Ecto neural progenitor cell (in vitro differentiated cells): Measurements from ENCODE around the gene SYNDIG1.

Experiments used
- DNase-seq: peaks from one replicate; pipeline ENCODE4 v3.0.0-alpha.2; 2018; ENCODE audit warnings: low spot score

The SYNDIG1 gene

DNA sequence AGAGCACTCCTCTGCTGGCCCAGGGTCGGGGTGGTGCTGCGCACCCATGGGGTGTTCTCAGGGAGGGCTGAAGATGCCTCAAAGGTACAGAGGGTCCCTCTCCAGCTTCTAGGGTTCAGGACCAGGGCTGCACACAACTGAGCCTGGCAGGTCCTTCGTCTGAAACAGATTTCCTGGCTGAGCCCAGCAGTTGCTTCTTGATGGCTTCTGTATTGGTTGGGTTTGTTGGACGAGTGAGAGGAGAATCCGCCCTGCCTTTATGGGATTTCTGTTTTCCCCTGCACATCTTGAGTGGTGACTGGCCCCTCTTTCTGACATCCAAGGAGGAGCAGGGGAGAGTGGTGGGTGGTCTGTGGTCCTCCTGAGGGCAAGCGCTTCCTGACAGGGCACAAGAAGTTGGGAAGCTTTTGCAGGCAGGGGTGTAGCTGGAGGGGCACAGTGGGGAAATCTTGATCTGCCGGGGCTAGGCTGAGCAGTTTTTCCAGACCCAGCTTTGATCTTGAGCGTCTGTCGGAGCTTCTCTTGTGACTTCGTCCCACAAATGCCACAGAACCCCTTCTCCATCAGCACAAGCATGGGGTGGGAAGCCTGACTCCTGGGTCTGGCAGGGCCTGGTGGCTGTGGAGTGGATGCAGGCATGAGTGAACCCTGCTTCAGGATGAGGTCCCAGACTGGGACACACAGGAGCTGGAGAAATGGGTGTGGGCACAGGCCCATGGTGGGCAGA is 116.5 kb downstream of the SYNDIG1 start:
- DNase-seq, result peak; percentile 23

DNA sequence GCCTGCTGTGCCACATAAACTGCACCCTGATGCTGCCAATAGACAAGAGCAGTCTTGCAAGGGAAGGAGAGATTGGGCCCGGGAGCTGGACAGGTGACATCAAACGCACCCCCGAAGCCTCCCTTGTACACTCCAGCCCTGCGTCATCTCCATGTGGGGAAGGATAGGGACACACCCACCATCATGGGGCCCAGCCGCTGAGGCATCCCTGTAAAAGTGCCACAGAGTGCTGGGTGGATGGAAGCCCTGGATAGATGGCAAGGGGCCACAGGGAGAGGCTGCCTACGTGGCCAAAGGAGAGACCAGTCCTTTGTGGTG is 117.1 kb downstream of the SYNDIG1 start:
- peak; percentile 28 for DNase-seq

- peak; percentile 25 for DNase-seq
Measured at GRCh38 chr20:24587384-24588046, 118.1 kb downstream of the SYNDIG1 start.

DNA sequence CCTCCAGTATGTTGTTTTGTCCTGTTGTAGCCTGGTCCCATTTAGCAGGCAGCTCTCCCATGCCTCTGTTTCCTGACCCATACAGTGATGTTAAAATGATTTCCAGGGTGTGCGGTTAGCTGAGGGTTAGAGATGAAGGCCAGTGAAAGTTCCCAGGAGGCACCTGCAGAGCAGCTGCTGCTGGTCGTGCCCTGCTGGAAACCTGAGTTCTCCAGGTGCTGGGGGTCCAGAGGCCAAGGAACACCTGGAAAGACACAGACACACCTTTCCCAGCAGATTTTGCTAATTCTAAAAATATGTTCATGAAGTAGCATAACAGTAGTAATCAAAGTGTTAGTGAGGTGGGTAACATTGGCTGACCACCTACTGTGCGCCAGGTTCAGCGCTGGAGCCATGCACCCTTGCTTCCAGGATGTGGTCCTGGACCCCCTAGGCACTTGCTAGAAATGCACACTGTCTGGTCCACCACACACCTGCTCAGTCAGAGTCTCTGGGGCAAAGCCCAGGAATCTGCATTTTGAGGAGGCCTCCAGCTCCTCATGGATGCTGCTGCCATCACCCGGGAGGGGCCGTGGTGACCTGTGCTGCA is 118.7 kb downstream of the SYNDIG1 start:
- DNase-seq, result peak; percentile 21

GRCh38 chr20:24588725-24589340 is 119.4 kb downstream of the SYNDIG1 start:
- DNase-seq, result no peak

DNA sequence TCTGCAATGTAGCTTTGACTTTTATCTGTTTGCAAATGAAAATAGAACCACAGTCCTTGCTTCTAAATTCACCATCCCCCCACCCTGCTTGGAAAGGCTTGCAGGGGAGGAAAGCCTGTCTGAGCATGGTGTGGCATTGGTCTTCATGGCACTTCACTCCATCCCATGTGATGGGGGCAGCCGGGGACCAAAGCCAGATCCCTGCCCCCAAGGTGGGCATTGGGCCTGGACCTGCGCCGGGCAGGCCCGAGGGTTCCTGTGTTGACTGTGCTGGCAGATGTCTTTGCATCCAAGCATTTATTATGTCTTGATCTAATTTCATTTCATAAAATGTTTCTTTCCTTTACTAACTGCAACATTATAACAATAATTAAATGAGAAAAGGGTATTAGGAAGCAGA is 120.0 kb downstream of the SYNDIG1 start:
- DNase-seq, result peak; percentile 20

- no peak for DNase-seq
Measured at GRCh38 chr20:24589815-24590177, 120.4 kb downstream of the SYNDIG1 start.

DNA sequence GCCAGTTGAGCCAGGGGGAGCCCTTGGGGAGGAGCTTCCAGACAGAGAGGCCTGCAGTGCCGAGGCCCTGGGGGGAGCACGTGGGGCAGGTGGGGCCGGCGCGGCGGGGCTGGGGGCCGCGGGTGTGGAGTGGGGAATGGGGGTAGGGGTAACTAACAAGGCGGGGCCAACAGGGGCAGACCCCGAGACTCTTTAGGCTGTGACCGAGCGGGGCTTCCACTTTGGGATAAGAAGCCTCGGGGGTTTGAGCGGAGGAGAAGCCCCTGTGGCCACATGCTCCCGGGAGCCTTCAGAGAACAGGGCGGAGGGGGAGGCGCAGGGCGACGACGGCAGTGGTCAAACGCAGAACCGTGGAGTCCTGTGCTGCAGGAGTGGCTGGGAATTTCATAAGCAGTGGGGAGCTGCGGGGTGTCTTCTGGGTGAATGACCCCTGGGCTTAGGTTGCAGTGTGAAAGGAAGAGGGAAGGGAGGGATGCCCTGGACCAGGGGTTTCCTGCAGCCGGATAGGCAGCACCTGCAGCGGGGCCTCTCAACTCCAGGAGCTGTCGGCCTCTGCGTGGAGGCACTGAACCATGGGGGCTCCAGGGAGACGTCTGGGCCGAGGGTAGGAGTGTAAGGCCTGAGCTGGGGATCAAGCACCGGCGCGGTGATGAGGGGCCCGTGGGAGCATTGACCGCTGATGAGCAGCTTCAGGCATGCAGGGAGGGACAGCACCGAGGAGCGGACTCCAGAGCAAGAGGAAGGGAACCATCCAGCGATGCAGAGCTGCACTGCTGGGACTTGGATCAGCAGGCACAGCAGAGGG is 121.0 kb downstream of the SYNDIG1 start:
- DNase-seq, result peak; percentile 44

DNA sequence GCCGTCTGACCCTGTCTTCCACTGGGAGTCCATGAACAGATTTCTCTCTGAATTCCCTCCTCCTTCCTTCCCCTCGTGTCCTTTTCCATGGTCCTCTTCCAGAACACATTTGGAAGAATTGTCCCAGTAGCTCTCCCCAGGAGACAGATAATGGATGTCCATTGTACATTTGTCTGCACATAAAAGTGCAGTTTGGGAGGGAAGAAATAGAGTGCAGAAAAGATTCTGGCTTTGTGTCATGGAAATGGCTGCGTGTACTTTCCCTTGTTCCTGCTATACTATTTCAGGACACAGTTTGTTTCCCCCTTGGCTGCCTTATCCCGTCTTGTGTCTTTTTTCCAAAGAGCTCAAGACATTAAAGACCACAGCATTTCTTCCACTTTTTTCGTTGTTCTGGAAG is 127.6 kb downstream of the SYNDIG1 start:
- no peak for DNase-seq

- no peak for DNase-seq
Measured at GRCh38 chr20:24598346-24598745, 128.9 kb downstream of the SYNDIG1 start.

GRCh38 chr20:24598996-24599395 is 129.6 kb downstream of the SYNDIG1 start:
- no peak for DNase-seq

GRCh38 chr20:24600012-24600411 is 130.6 kb downstream of the SYNDIG1 start:
- no peak for DNase-seq

DNA sequence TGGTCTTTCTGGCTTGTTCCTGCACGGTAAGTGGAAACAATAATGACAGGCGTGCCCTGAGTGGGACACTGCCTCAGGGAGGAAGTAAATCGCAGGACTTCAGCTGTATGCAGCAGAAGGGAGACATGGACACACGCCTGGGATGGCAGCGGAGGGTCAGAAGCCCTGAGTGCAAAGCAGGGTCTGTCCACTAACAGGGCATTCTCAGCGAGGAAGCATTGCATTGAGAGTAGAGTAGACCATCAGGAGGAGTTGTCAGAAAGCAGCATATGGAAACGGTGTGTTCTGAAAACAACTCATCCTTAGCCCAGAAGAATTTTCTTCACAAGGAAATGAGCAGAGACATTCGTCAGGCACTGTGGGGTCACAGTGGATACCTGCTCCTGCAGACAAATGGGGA is 134.0 kb downstream of the SYNDIG1 start:
- DNase-seq, result no peak

DNA sequence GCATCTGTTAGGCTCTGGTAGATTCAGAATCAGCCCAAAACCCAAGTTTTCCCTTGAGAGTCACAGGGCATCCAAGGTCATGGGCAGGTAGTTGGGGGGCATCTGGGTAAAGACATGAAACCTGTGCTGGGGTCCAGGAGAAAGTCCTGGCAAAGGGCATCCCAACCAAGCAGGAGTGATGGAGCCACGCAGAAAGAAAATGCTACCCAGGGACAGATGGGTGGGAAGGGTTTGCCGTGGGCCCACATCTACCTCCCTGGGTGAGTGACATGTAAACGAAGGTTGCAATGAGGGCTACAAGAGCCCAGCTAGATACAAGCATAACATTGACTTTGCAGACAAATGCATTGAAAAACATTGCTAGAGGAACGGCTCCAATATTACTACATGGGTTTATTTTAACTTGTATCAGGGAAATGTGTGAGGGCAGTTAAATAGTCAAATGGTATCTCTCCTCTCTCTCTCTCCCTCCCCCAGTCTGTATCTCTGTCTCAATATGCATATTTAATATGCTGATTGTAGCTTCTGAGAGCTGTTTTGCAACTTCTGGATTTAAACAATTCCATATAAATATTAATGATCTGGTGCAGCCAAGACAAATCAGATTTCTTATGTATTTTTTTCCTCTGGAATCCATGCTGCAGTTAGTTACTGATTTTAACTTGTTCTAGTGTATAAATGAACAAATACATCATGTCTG is 135.7 kb downstream of the SYNDIG1 start:
- DNase-seq, result no peak

GRCh38 chr20:24605937-24606455 is 136.6 kb downstream of the SYNDIG1 start:
- DNase-seq, result no peak

DNA sequence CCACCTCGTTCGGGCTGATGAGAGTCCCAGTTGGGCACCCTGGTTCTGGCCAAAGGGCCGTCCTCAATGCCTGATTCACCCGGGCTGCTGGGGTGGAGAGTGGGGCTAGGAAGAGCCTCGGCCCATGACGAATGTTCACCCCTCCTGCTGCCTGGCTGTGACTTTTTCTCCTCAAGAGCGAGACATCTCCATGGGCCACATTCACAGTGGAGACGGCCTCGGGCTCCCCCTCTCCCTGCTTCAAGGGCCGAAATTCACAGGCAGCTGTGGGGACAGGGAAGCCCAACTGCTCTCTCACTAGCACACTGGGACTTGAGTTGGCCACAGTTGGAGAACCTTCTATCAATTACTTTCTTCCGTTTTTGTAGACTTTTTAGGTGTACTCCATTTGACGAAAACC is 138.0 kb downstream of the SYNDIG1 start:
- no peak for DNase-seq

- no peak for DNase-seq
Measured at GRCh38 chr20:24608926-24609667, 139.7 kb downstream of the SYNDIG1 start.

DNA sequence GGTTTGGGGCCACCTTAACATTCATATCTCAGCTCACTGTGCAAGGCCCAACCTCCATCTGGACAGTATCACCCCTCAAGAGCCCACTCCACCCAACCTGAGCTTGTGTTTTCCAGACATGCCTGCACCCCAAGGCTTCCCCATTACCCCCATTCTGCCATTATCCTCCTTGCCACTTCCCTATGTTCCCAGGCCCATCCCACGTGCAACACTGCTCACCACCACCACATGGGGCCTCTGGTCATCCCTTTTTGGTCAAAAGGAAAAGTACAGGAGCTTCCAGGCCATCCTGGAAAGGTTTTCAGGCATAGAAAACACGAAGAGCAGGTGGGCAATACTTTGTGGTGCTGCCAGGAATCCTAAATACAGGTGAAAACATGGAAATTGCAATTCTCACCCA is 140.3 kb downstream of the SYNDIG1 start:
- DNase-seq, result no peak

- DNase-seq, result no peak
Measured at GRCh38 chr20:24610341-24611115, 141.1 kb downstream of the SYNDIG1 start.
